ENCODE measurements around the gene TBR1. TPM values are rescaled to one million over a fixed set of nuclear protein-coding genes. Genes with fewer than 3 reads are reported as not detected.

TBR1 gene
- 53.7 TPM for total RNA-seq

- DNase-seq: no peak
Measured at GRCh38 chr2:161415987-161416707, at the start of gene TBR1. Gene TBR1, plus strand, starts transcription at chr2:161416297. Its CDS starts 114 bp downstream, at chr2:161416411.

- DNase-seq: no peak
Measured at GRCh38 chr2:161367675-161368074, 48.4 kb upstream of the TBR1 start.

GRCh38 chr2:161369311-161369710 lies 46.8 kb upstream of the TBR1 start:
- no peak for DNase-seq

GRCh38 chr2:161370981-161371380 lies 45.1 kb upstream of the TBR1 start:
- DNase-seq: no peak

- DNase-seq: no peak
Measured at GRCh38 chr2:161371869-161372268, 44.2 kb upstream of the TBR1 start.

GRCh38 chr2:161373942-161374341 lies 42.2 kb upstream of the TBR1 start:
- DNase-seq: no peak

GRCh38 chr2:161374446-161374845 lies 41.7 kb upstream of the TBR1 start:
- DNase-seq: no peak

- no peak for DNase-seq
Measured at GRCh38 chr2:161379740-161380139, 36.4 kb upstream of the TBR1 start.

GRCh38 chr2:161381546-161381945 lies 34.6 kb upstream of the TBR1 start:
- DNase-seq: no peak

GRCh38 chr2:161382747-161383146 lies 33.4 kb upstream of the TBR1 start:
- no peak for DNase-seq

GRCh38 chr2:161384864-161385263 lies 31.2 kb upstream of the TBR1 start:
- DNase-seq: no peak

- no peak for DNase-seq
Measured at GRCh38 chr2:161386228-161386824, 29.8 kb upstream of the TBR1 start.

GRCh38 chr2:161388146-161388779 lies 27.8 kb upstream of the TBR1 start:
- DNase-seq: no peak

GRCh38 chr2:161391737-161392506 lies 24.2 kb upstream of the TBR1 start:
- DNase-seq: no peak

GRCh38 chr2:161400076-161400475 lies 16.0 kb upstream of the TBR1 start:
- no peak for DNase-seq

- DNase-seq: no peak
Measured at GRCh38 chr2:161402297-161402696, 13.8 kb upstream of the TBR1 start.

- no peak for DNase-seq
Measured at GRCh38 chr2:161406316-161406715, 9.8 kb upstream of the TBR1 start.

- DNase-seq: no peak
Measured at GRCh38 chr2:161407597-161407996, 8.5 kb upstream of the TBR1 start.

- DNase-seq: no peak
Measured at GRCh38 chr2:161409308-161409907, 6.7 kb upstream of the TBR1 start.

GRCh38 chr2:161412346-161412745 lies 3.8 kb upstream of the TBR1 start:
- no peak for DNase-seq

- peak; percentile 27 for DNase-seq
Measured at GRCh38 chr2:161414042-161415033, 1.8 kb upstream of the TBR1 start.
